Mesenchymal stem cell (in vitro differentiated cells and primary cell): ENCODE data around the gene KMT2A.
A peak's percentile ranks its signal among the peaks of the same experiment; 100 is the strongest.

Source experiments
- DNase-seq: peaks from one replicate; pipeline ENCODE4 v3.0.0-alpha.2; 2013
- H2AFZ ChIP-seq: one replicate; pipeline ENCODE4 v1.6.1; 2013; ENCODE audit warnings: low read depth, mild to moderate bottlenecking, control low read depth, inconsistent platforms, low read length, moderate library complexity
- H2AK5ac ChIP-seq: 2 replicates; pipeline ENCODE4 v1.6.1; 2013; ENCODE audit warnings: low read length, moderate library complexity, mild to moderate bottlenecking, inconsistent platforms; ENCODE audit not compliant: severe bottlenecking
- H2BK120ac ChIP-seq: one replicate; pipeline ENCODE4 v1.6.1; 2013; ENCODE audit warnings: low read depth, mild to moderate bottlenecking, inconsistent platforms, low read length, moderate library complexity
- H2BK12ac ChIP-seq, 2 experiments: one replicate each; pipeline ENCODE4 v1.6.1; 2013; ENCODE audit warnings: inconsistent platforms in 2 of 2, low read length in 2 of 2, mild to moderate bottlenecking in 2 of 2, moderate library complexity in 2 of 2, control low read depth in 1 of 2
- H2BK15ac ChIP-seq: one replicate; pipeline ENCODE4 v1.6.1; 2013; ENCODE audit warnings: mild to moderate bottlenecking, low read depth, inconsistent platforms; ENCODE audit not compliant: poor library complexity, severe bottlenecking
- H2BK5ac ChIP-seq: 2 replicates; pipeline ENCODE4 v1.6.1; 2013; ENCODE audit warnings: low read depth, mild to moderate bottlenecking, low read length, control low read depth, inconsistent platforms; ENCODE audit not compliant: poor library complexity, severe bottlenecking
- H3K14ac ChIP-seq, 2 experiments: one replicate each; pipeline ENCODE4 v1.6.1; 2013; ENCODE audit warnings: inconsistent platforms in 2 of 2, low read length in 2 of 2, control low read depth in 1 of 2, mild to moderate bottlenecking in 1 of 2, moderate library complexity in 1 of 2
- H3K18ac ChIP-seq, 2 experiments: one replicate each; pipeline ENCODE4 v1.6.1; 2013; ENCODE audit warnings: inconsistent platforms in 2 of 2, low read length in 2 of 2, control low read depth in 1 of 2, low read depth in 1 of 2, mild to moderate bottlenecking in 1 of 2
- H3K23ac ChIP-seq, 2 experiments: one replicate each; pipeline ENCODE4 v1.6.1; 2013; ENCODE audit warnings: inconsistent platforms in 2 of 2, low read length in 2 of 2, mild to moderate bottlenecking in 2 of 2, moderate library complexity in 2 of 2, control low read depth in 1 of 2
- H3K27ac ChIP-seq: 2 replicates; pipeline ENCODE4 v1.5.1; 2013; ENCODE audit warnings: mild to moderate bottlenecking, moderate library complexity, low read length, control low read depth, inconsistent platforms; ENCODE audit not compliant: poor library complexity, severe bottlenecking
- H3K27me3 ChIP-seq, 2 experiments: 2 replicates each; pipeline versions ENCODE4 v1.6.1 to v1.7.0; 2013; ENCODE audit warnings: low read length in 2 of 2, mild to moderate bottlenecking in 2 of 2, moderate library complexity in 2 of 2, control low read depth in 1 of 2, inconsistent platforms in 1 of 2; ENCODE audit not compliant: control insufficient read depth in 1 of 2, insufficient read depth in 1 of 2
- H3K36me3 ChIP-seq, 2 experiments: 2 replicates each; pipeline versions ENCODE4 v1.6.1 to v1.7.0; 2013; ENCODE audit warnings: low read length in 2 of 2, control low read depth in 1 of 2, inconsistent platforms in 1 of 2, low read depth in 1 of 2, mild to moderate bottlenecking in 1 of 2; ENCODE audit not compliant: insufficient read depth in 2 of 2, control insufficient read depth in 1 of 2
- H3K4ac ChIP-seq, 2 experiments: one replicate each; pipeline ENCODE4 v1.6.1; 2013; ENCODE audit warnings: inconsistent platforms in 2 of 2, low read length in 2 of 2, mild to moderate bottlenecking in 2 of 2, moderate library complexity in 2 of 2, control low read depth in 1 of 2, low read depth in 1 of 2
- H3K4me1 ChIP-seq: 2 replicates; pipeline ENCODE4 v1.6.1; 2013; ENCODE audit warnings: low read depth, low read length, control low read depth; ENCODE audit not compliant: control insufficient read depth, insufficient read depth
- H3K4me2 ChIP-seq: 2 replicates; pipeline ENCODE4 v1.6.1; 2013; ENCODE audit warnings: low read length, mild to moderate bottlenecking, inconsistent platforms; ENCODE audit not compliant: poor library complexity, severe bottlenecking
- H3K4me3 ChIP-seq, 2 experiments: 2 replicates each; pipeline versions ENCODE4 v1.5.1 to v1.7.0; 2013; ENCODE audit warnings: low read length in 2 of 2, mild to moderate bottlenecking in 2 of 2, control low read depth in 1 of 2, low read depth in 1 of 2; ENCODE audit not compliant: insufficient read depth in 1 of 2
- H3K79me1 ChIP-seq: replicated peaks from 2 replicates; pipeline ENCODE4 v1.6.1; 2013; ENCODE audit warnings: mild to moderate bottlenecking, control low read depth, low read length, inconsistent platforms; ENCODE audit not compliant: poor library complexity, severe bottlenecking
- H3K9ac ChIP-seq: 2 replicates; pipeline ENCODE4 v1.7.0; 2013; ENCODE audit warnings: mild to moderate bottlenecking, low read length, moderate library complexity
- H3K9me3 ChIP-seq: 2 replicates; pipeline ENCODE4 v1.7.0; 2013; ENCODE audit warnings: mild to moderate bottlenecking, low read length; ENCODE audit not compliant: control insufficient read depth
- H4K8ac ChIP-seq: one replicate; pipeline ENCODE4 v1.6.1; 2013; ENCODE audit warnings: inconsistent platforms, mild to moderate bottlenecking, low read length, moderate library complexity
- H4K91ac ChIP-seq: one replicate; pipeline ENCODE4 v1.6.1; 2013; ENCODE audit warnings: mild to moderate bottlenecking, low read length, inconsistent platforms
- WGBS: methylation state at CpG from one replicate; pipeline ENCODE4 v1.1.7; 2013; ENCODE audit warnings: mixed read lengths; 5-methylcytosine and 5-hydroxymethylcytosine counted together

Gene KMT2A

GRCh38 chr11:118533769-118534729 is 97.8 kb downstream of the KMT2A start:
- Histone ChIP-seq H2AK5ac (no peak overlapping the region), H3K27ac (no peak overlapping the region), H2AFZ (no peak overlapping the region), H2BK120ac (no peak overlapping the region), H4K8ac (no peak overlapping the region), H3K18ac (no peak overlapping the region), H3K4ac (no peak overlapping the region), H3K36me3 (peaks cover 0 to 32% of the 10 kb centered on the region in 2 experiments), H3K79me1 (peaks cover 27% of the 10 kb centered on the region), H4K91ac (no peak overlapping the region), H3K4me3 (no peak overlapping the region), H3K9ac (no peak overlapping the region), H3K4me1 (peaks cover 18% of the 10 kb centered on the region), H3K14ac (no peak overlapping the region), H2BK12ac (no peak overlapping the region), H3K23ac (no peak overlapping the region), H3K9me3 (no peaks in the 10 kb centered on the region), H2BK15ac (no peak overlapping the region), H2BK5ac (no peak overlapping the region), H3K27me3 (no peaks in the 10 kb centered on the region), H3K4me2 (no peak overlapping the region)
- DNase-seq: no peak
- WGBS: 91% methylated on average over 24 of the region's 27 CpGs

DNA sequence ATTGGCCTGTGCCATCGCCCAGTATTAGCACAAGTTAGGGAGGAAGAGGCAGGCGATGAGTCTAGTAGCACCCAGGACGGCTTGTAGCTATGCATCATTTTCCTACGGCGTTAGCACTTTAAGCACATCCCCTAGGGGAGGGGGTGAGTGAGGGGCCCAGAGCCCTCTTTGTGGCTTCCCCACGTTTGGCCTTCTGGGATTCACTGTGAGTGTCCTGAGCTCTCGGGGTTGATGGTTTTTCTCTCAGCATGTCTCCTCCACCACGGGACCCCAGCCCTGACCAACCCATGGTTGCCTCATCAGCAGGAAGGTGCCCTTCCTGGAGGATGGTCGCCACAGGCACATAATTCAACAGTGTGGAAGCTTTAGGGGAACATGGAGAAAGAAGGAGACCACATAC is 99.0 kb downstream of the KMT2A start:
- Histone ChIP-seq H3K4ac (no peak overlapping the region), H2AK5ac (no peak overlapping the region), H3K36me3 (peaks cover 0 to 36% of the 10 kb centered on the region in 2 experiments), H3K27ac (no peak overlapping the region), H3K9me3 (no peaks in the 10 kb centered on the region), H3K4me3 (no peak overlapping the region), H3K4me2 (no peak overlapping the region), H3K18ac (no peak overlapping the region), H2BK120ac (no peak overlapping the region), H3K4me1 (peaks cover 16% of the 10 kb centered on the region), H3K27me3 (no peaks in the 10 kb centered on the region), H3K9ac (no peak overlapping the region), H3K14ac (no peak overlapping the region), H2BK12ac (no peak overlapping the region), H2BK15ac (no peak overlapping the region), H3K23ac (no peak overlapping the region), H4K91ac (no peak overlapping the region), H4K8ac (no peak overlapping the region), H3K79me1 (peaks cover 20% of the 10 kb centered on the region), H2BK5ac (no peak overlapping the region), H2AFZ (no peak overlapping the region)
- 91% methylated on average over 9 of the region's 9 CpGs for WGBS
- no peak for DNase-seq

DNA sequence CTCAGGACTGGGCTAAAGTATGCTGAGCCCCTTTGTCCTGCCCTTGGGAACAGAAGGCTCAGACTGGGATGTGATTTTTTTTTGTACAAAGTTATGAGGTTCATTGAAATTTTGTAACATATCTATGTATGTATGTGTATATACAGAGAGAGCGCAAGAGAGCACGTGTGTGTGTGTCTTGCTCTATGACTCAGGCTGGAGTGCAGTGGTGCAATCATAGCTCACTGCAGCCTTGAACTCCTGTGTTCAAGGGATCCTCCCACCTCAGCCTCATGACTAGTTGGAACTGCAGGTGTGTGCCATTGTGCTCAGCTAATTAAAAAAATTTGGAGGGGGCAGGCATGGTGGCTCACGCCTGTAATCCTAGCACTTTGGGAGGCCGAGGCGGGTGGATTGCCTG is 100.4 kb downstream of the KMT2A start:
- H3K4me3 ChIP-seq: no peak overlapping the region
- H4K91ac ChIP-seq: no peak overlapping the region
- no peak overlapping the region for H2BK12ac ChIP-seq
- no peak overlapping the region for H4K8ac ChIP-seq
- peaks cover 12% of the 10 kb centered on the region for H3K4me1 ChIP-seq
- peaks cover 3 to 39% of the 10 kb centered on the region in 2 experiments for H3K36me3 ChIP-seq
- H2AFZ ChIP-seq: no peak overlapping the region
- no peak overlapping the region for H2BK5ac ChIP-seq
- H3K4ac ChIP-seq: no peak overlapping the region
- H3K79me1 ChIP-seq: peaks cover 15% of the 10 kb centered on the region
- H3K4me2 ChIP-seq: no peak overlapping the region
- H3K27me3 ChIP-seq: no peaks in the 10 kb centered on the region
- H3K9ac ChIP-seq: no peak overlapping the region
- H3K27ac ChIP-seq: no peak overlapping the region
- no peak overlapping the region for H3K18ac ChIP-seq
- no peaks in the 10 kb centered on the region for H3K9me3 ChIP-seq
- peak; percentile 29 for DNase-seq
- no peak overlapping the region for H3K23ac ChIP-seq
- H2AK5ac ChIP-seq: no peak overlapping the region
- no peak overlapping the region for H3K14ac ChIP-seq
- no peak overlapping the region for H2BK120ac ChIP-seq
- WGBS: 97% methylated on average over 5 of the region's 5 CpGs
- H2BK15ac ChIP-seq: no peak overlapping the region

DNA sequence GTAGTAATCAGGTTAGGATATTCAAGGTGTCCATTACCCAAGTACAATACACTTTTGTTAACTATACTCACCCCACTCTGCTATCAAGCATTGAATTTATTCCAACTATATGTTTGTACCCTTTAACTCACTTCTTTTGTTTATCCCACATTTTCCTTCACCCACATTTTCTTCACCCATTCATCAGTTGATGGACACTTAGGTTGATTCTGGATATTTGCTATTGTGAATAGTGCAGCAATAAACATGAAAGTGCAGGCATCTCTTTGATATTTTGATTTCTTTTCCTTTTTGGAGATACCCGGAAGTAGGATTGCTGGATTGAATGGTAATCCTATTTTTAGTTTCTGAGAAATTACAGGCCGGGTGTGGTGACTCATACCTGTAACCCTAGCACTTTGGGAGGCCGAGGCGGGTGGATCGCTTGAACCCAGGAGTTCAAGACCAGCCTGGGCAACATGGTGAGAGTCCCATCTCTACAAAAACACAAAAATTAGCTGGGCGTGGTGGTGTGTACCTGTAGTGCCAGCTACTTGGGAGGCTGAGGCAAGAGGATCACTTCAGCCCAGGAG is 101.2 kb downstream of the KMT2A start:
- Histone ChIP-seq H3K4ac (no peak overlapping the region), H2AFZ (no peak overlapping the region), H3K4me1 (peaks cover 5% of the 10 kb centered on the region), H3K27ac (no peak overlapping the region), H2BK12ac (no peak overlapping the region), H2BK120ac (no peak overlapping the region), H3K4me2 (peak overlapping the region; percentile 6), H2AK5ac (no peak overlapping the region), H4K8ac (no peak overlapping the region), H3K4me3 (no peak overlapping the region), H2BK5ac (no peak overlapping the region), H2BK15ac (no peak overlapping the region), H3K9ac (no peak overlapping the region), H3K18ac (no peak overlapping the region), H3K14ac (no peak overlapping the region), H3K79me1 (peaks cover 7% of the 10 kb centered on the region), H3K9me3 (no peaks in the 10 kb centered on the region), H3K36me3 (peaks cover 8 to 45% of the 10 kb centered on the region in 2 experiments), H4K91ac (no peak overlapping the region), H3K27me3 (no peaks in the 10 kb centered on the region), H3K23ac (no peak overlapping the region)
- no peak for DNase-seq
- WGBS: 92% methylated on average over 6 of the region's 6 CpGs
